Measurements from ENCODE around the gene PCNX2. TPM values are rescaled to one million over a fixed set of nuclear protein-coding genes. Genes with fewer than 3 reads are reported as not detected.

PCNX2 gene
- polyA plus RNA-seq, 1 donor (not counting 4 experiments of a cell fraction or from before 2014, with no cell fraction given) = 18.0 TPM

DNA sequence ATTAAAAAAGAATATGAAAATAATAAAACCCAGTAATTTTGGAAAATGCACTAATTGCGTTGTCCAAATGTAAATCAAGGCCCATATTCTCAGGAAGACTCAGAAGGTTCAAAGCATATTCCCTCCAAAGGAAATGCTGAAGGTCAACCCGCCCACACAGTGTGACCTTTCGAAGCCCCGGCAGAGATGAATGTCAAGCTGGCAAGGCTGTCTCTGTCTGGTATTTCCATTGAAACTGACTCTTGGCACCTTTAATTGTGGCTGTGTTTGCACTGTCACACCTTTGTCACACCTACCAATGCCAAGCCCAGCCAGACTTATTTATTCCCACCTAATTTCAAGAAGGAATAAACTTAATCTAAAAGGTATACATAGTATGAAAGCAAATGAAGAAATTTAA lies 262.6 kb downstream of the PCNX2 start:
- no peaks in the 10 kb centered on the region for H4K20me1 ChIP-seq (ENCODE audit: control insufficient read depth, extremely low read depth, insufficient read depth, low read length)
- H3K9me1 ChIP-seq (ENCODE audit: control insufficient read depth, extremely low read depth, insufficient read depth, low read length) = no peaks in the 10 kb centered on the region
- H3K4me1 ChIP-seq (ENCODE audit: control insufficient read depth, extremely low read depth, insufficient read depth, low read length) = no peaks in the 10 kb centered on the region
- H3K27ac ChIP-seq (ENCODE audit: control insufficient read depth, insufficient read depth, low read length) = no peak overlapping the region
- H3K4me3 ChIP-seq (ENCODE audit: control insufficient read depth in 2 of 3, extremely low read depth in 1 of 3, insufficient read depth in 2 of 3, low read depth in 1 of 3, low read length in 3 of 3) = no peak overlapping the region
- FAIRE-seq (no peak), DNase-seq (ENCODE audit: low read depth, low spot score) (no peak)
- H3K36me3 ChIP-seq (ENCODE audit: control insufficient read depth in 2 of 2, extremely low read depth in 1 of 2, insufficient read depth in 2 of 2, low read length in 2 of 2) = no peaks in the 10 kb centered on the region
- no peaks in the 10 kb centered on the region for H3K79me2 ChIP-seq (ENCODE audit: control insufficient read depth, insufficient read depth, low read length)
- H3K9ac ChIP-seq (ENCODE audit: control insufficient read depth, extremely low read depth, insufficient read depth, low read length) = no peak overlapping the region
- dilution Hi-C loops (cut with MboI; ENCODE audit: extremely low pct_ligation_motif_present, low sequenced_read_pairs) = no loop called here
- no peaks in the 10 kb centered on the region for H3K27me3 ChIP-seq (ENCODE audit: control insufficient read depth, extremely low read depth, insufficient read depth, low read length)
- no peak overlapping the region for H2AFZ ChIP-seq (ENCODE audit: control insufficient read depth, low read length)
- no peak overlapping the region for H3K4me2 ChIP-seq (ENCODE audit: control insufficient read depth, extremely low read depth, insufficient read depth, low read depth, low read length)
- TF ChIP-seq, protein P1, sequence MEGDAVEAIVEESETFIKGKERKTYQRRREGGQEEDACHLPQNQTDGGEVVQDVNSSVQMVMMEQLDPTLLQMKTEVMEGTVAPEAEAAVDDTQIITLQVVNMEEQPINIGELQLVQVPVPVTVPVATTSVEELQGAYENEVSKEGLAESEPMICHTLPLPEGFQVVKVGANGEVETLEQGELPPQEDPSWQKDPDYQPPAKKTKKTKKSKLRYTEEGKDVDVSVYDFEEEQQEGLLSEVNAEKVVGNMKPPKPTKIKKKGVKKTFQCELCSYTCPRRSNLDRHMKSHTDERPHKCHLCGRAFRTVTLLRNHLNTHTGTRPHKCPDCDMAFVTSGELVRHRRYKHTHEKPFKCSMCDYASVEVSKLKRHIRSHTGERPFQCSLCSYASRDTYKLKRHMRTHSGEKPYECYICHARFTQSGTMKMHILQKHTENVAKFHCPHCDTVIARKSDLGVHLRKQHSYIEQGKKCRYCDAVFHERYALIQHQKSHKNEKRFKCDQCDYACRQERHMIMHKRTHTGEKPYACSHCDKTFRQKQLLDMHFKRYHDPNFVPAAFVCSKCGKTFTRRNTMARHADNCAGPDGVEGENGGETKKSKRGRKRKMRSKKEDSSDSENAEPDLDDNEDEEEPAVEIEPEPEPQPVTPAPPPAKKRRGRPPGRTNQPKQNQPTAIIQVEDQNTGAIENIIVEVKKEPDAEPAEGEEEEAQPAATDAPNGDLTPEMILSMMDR (optimal IDR thresholded peaks at IDR 0.05 in 1 of 3, IDR thresholded peaks at IDR 0.05 in 1 of 3, conservative IDR thresholded peaks at IDR 0.05 in 1 of 3; ENCODE audit: extremely low read depth in 1 of 3, insufficient read depth in 2 of 3, low read length in 3 of 3) = no peak
- no peak for TF ChIP-seq EZH2 (IDR thresholded peaks at IDR 0.05; ENCODE audit: low read length)
- no peaks in the 10 kb centered on the region for H3K9me3 ChIP-seq (ENCODE audit: control insufficient read depth, low read depth, low read length)

DNA sequence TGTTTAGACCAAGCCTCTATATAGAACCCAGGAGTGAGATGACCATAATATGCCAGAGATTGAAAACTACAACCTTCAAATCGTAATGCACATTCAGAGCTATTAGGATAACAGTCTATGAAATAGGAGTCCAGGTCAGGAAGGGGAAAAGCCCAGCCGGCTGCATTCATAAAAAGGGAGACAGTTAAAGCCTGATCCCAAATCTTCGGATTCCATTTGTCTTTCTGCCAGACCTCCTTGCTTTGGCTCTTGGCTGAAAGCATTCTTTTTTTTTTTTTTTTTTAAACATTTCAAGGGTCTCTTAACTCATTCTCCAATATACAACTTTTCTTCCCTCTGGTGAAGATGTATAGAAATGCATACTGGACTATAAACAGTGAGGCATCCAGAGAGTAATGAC lies 264.0 kb downstream of the PCNX2 start:
- no peaks in the 10 kb centered on the region for H3K9me1 ChIP-seq (ENCODE audit: control insufficient read depth, extremely low read depth, insufficient read depth, low read length)
- DNase-seq (ENCODE audit: low read depth, low spot score) (no peak), FAIRE-seq (no peak)
- H3K79me2 ChIP-seq (ENCODE audit: control insufficient read depth, insufficient read depth, low read length) = no peaks in the 10 kb centered on the region
- no peak for TF ChIP-seq EZH2 (IDR thresholded peaks at IDR 0.05; ENCODE audit: low read length)
- TF ChIP-seq, protein P1 (optimal IDR thresholded peaks at IDR 0.05 in 1 of 3, IDR thresholded peaks at IDR 0.05 in 1 of 3, conservative IDR thresholded peaks at IDR 0.05 in 1 of 3; ENCODE audit: extremely low read depth in 1 of 3, insufficient read depth in 2 of 3, low read length in 3 of 3) = no peak
- no peaks in the 10 kb centered on the region for H3K4me1 ChIP-seq (ENCODE audit: control insufficient read depth, extremely low read depth, insufficient read depth, low read length)
- H3K9me3 ChIP-seq (ENCODE audit: control insufficient read depth, low read depth, low read length) = no peaks in the 10 kb centered on the region
- no peak overlapping the region for H3K4me3 ChIP-seq (ENCODE audit: control insufficient read depth in 2 of 3, extremely low read depth in 1 of 3, insufficient read depth in 2 of 3, low read depth in 1 of 3, low read length in 3 of 3)
- H3K9ac ChIP-seq (ENCODE audit: control insufficient read depth, extremely low read depth, insufficient read depth, low read length) = no peak overlapping the region
- H3K4me2 ChIP-seq (ENCODE audit: control insufficient read depth, extremely low read depth, insufficient read depth, low read depth, low read length) = no peak overlapping the region
- H2AFZ ChIP-seq (ENCODE audit: control insufficient read depth, low read length) = no peak overlapping the region
- H3K27me3 ChIP-seq (ENCODE audit: control insufficient read depth, extremely low read depth, insufficient read depth, low read length) = no peaks in the 10 kb centered on the region
- dilution Hi-C loops (cut with MboI; ENCODE audit: extremely low pct_ligation_motif_present, low sequenced_read_pairs) = no loop called here
- H3K36me3 ChIP-seq (ENCODE audit: control insufficient read depth in 2 of 2, extremely low read depth in 1 of 2, insufficient read depth in 2 of 2, low read length in 2 of 2) = no peaks in the 10 kb centered on the region
- no peaks in the 10 kb centered on the region for H4K20me1 ChIP-seq (ENCODE audit: control insufficient read depth, extremely low read depth, insufficient read depth, low read length)
- H3K27ac ChIP-seq (ENCODE audit: control insufficient read depth, insufficient read depth, low read length) = no peak overlapping the region
